Activated CD4-positive, alpha-beta T cell treated with anti-CD3 and anti-CD28 coated beads for 48 hours (primary cell): Measurements from ENCODE around the gene GANAB.
A peak's percentile ranks its signal among the peaks of the same experiment; 100 is the strongest.
"Not testable (repeated sequence)": the region's sequence is repeated elsewhere in the genome, so short reads cannot be mapped to it uniquely, and the experiment has no call there.

Source experiments
- DNase-seq: peaks from one replicate; pipeline ENCODE4 v3.0.0-alpha.2; 2020

The GANAB gene

DNA sequence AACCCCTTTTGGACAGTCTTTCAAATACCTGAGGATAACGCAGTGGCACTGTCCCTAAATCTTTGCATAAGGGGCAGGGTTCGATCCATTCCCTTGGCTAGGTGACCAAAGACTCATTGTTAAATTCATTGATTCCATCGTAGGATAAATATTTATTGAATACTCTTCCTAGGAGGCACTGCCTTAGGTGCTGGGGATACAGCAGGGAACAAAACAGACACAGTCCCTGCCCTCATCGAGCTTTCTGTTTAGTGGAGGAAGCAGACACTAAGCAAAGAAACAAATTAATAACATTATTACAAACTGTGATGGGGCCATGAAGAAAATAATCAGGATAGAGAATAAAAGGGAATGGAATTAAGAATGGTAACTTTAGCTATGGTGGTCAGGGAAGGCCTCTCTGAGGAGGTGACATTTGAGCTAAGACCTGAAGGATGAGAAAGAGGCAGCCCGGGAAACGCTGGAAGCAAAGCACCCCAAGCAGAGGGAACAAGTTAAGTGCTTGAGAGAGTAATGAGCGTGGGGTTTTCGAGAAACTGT lies 25.3 kb downstream of the GANAB start:
- DNase-seq: no peak

- not testable (repeated sequence) for DNase-seq
Measured at GRCh38 chr11:62616957-62617356, 29.5 kb downstream of the GANAB start.

DNA sequence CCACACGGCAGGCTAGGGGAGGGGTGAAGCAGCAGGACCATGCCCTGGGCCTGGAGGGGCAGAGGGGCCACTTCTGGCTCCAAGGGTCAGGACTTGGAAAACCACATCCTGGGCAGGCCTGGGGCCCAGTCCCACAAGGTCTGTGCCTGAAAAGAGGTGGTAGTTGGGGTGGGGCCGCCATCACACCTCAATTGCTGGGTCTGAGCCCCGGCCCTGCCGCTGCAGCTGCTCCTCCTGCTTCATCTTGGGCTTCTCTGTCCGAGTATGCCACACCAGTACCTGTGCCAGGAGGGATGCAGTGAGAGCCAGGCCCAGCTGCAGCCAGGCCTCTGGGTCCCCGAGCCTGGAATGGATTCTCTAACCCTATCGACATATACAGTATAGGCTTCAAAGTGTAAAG lies 30.9 kb downstream of the GANAB start:
- DNase-seq: no peak

GRCh38 chr11:62614275-62614674 lies 32.1 kb downstream of the GANAB start:
- DNase-seq: peak; percentile 75

DNA sequence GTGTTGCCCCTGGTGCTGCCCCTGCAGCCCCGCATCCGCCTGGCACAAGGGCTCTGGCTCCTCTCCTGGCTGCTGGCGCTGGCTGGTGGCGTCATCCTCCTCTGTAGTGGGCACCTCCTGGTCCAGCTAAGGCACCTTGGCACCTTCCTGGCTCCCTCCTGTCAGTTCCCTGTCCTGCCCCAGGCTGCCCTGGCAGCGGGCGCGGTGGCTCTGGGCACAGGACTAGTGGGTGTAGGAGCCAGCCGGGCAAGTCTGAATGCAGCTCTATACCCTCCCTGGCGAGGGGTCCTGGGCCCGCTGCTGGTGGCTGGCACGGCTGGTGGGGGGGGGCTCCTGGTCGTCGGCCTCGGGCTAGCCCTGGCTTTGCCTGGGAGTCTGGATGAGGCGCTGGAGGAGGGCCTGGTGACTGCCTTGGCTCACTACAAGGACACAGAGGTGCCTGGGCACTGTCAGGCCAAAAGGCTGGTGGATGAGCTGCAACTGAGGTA lies 33.1 kb downstream of the GANAB start:
- DNase-seq: no peak

GRCh38 chr11:62612366-62613290 lies 33.8 kb downstream of the GANAB start, which contains the start of the genes EML3 and ROM1:
Gene EML3, minus strand, starts transcription at chr11:62612775. Its CDS starts 318 bp downstream, at chr11:62612457.
Gene ROM1, plus strand, starts transcription at chr11:62613257. Its CDS starts 25 bp downstream, at chr11:62613282.
- peak; percentile 91 for DNase-seq

DNA sequence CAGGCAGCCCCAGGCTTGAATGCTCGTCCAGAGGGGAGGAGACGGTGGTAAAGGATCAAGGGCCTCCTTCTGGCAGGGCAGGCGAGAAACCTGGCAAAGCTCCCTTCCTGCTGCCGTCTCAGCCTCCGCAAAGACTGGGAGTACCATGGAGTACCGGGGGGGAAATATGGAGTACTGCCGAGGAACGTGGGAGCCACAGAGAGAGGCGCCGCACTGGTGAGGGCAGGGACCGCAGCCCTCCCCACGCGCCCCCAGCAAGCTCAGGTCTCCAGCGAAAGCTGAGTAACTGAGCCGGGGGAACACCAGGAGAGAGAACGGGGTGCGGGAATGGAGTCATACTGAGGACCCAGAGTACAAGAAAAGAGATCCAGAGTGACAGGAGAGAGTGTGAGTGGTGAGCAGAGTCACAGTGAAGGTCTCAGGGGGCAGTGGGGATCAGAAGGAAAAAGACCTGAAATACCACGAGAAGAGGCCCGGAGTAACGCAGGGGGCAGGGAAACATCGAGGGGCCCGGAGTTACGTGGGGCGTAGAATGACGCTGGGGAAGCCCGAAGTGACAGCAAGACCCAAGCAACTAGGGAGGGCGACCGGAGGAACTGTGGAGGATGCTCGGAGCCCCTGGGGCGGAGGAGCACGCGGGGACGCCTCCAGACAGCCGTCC lies 34.6 kb downstream of the GANAB start:
- peak; percentile 68 for DNase-seq

- no peak for DNase-seq
Measured at GRCh38 chr11:62610814-62611704, 35.4 kb downstream of the GANAB start.

DNA sequence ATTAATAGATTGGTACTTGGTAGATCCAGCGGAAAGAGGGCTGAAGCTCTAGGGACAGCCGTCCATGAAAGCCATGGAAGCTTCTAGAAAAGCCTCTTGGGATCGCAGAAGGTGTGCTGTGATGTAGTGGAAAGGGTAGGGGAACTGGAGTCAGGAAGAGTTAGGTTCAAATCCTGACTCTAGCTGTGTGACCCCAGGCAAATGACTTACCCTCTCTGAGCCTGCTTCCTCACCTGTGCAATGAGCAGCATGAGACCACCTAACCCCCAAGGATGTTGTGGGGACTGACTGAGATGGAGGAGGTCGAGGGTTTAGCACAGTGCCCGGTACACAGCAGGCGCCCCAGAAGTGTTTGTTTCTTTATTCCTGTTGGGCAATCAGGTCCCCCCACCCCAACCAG lies 36.0 kb downstream of the GANAB start:
- DNase-seq: no peak

DNA sequence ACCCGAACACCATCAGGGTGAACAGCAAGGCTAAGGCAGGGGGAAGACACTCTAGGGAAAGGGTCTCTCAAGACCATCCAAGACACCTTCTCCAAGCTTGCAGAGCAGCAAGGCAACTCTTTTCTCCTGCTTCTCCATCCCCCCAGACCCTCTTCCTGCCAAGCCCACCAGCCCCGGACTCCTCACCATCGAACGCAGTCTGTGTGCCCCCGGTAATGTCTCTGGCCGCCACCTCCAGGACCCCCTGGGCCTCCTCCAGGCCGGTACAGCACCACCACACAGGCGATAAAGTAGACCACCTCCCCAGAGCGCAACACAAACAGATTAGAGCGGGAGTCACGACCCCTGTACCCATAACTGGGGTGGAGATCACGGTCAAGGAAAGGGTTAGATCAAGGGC lies 37.6 kb downstream of the GANAB start:
- DNase-seq: no peak

- DNase-seq: no peak
Measured at GRCh38 chr11:62607714-62608113, 38.7 kb downstream of the GANAB start.

DNA sequence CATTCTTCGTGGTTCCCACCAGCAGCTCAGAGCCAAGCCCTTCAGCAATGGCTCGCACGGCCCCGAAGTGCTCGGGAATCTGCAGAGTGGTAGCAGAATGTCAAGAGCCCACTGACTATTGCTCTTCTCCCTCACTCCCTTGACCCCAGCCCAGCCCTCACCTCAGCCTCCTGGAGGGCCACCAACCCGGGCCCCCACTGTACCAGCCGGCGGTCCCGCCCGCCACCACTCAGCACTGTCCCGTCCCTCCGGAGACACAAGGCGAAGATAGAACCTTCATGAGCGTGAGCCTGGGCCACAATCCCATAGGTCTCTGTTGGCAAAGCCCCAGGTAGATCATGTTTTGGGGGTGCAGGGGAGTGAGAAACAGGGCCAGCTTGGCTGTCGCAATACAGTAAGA lies 40.5 kb downstream of the GANAB start:
- DNase-seq: no peak

- DNase-seq: no peak
Measured at GRCh38 chr11:62605467-62605866, 40.9 kb downstream of the GANAB start.

DNA sequence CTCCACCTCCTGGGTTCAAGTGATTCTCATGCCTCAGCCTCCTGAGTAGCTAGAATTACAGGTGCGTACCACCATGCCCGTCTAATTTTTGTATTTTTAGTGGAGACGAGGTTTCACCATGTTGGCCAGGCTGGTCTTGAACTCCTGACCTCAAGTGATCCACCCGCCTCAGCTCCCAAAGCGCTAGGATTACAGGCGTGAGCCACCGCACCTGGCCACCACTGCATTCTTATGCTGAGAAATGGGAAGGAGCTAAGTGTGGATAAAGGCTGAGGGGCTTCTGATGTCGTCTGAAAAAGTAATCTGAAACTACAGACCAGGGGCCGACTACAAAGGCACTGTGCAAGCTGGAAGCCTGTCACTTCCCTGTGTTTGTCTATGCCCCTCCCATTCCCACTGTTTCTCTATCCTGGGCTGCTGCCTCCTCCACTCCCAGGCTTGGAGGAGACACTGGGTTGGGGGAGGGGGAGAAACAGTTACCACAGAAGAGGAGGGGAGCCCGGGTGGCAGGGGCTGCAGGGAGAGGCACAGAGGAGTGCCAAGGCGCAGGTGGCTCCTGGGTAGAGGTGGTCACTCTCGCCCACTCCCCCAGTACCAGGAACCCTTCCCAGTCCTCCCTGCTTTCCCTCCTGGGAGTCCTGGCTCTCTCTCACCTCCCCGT lies 41.8 kb downstream of the GANAB start:
- no peak for DNase-seq

DNA sequence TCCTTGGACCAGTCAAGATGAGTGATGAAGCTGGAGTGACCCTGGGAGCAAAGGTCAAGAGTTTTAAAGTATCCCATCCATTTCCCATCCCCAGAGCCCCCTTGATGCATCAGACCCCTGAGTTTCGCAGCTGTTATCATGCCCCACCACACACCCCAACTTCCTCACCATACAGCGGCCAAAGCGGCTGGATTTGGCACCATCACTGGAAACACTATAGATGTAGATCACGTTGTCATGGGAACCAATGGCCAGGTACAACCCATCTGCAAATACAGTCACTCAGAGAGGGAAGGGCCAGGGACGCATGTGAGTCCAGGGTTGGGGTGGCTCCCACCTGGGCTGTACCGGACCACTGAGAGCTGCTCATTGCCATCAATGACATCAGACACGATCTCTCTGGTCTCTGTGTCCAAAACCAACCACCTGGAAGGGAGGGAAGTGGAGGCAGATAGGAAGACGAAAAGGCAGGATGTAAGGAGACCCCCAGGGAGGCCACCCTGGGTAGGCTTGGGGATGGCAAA lies 42.6 kb downstream of the GANAB start:
- no peak for DNase-seq

DNA sequence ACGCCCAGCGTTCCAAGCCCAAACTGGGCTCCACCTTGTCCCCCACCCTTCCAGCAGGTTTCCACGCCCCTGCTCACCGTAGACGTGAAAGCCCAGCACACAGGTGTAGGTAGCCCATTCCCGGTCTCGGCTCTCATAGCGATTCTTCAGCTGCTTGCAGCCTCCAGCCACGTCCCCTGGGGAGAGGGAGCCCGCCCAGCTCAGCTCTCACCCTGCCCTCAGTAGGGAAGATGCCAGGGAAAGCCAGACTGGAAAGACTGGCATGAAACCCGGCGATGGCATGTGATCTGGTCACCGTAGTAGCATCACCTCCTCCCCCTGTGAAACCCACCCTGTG lies 43.4 kb downstream of the GANAB start:
- no peak for DNase-seq

- peak; percentile 36 for DNase-seq
Measured at GRCh38 chr11:62602141-62603071, 44.0 kb downstream of the GANAB start.

- DNase-seq: peak; percentile 100
Measured at GRCh38 chr11:62601372-62602140, 44.9 kb downstream of the GANAB start, which contains the start of gene MTA2. Gene MTA2, minus strand, starts transcription at chr11:62601865. Its CDS starts 415 bp downstream, at chr11:62601450.

GRCh38 chr11:62601122-62601371 lies 45.4 kb downstream of the GANAB start:
- peak; percentile 67 for DNase-seq
